Measurements from ENCODE around the gene RPS27A.
"Not testable (repeated sequence)": the region's sequence is repeated elsewhere in the genome, so short reads cannot be mapped to it uniquely, and the experiment has no call there.

RPS27A gene

GRCh38 chr2:55232084-55232862 lies at the start of gene RPS27A, which contains the start of gene CLHC1:
RPS27A (plus strand) TSS chr2:55232688; CDS start chr2:55232825, 137 bp downstream.
CLHC1 (minus strand) TSS chr2:55232293; CDS start chr2:55222411, 9,882 bp downstream.
- in situ Hi-C loops (cut with MboI; ENCODE audit: low sequenced_read_pairs) = no loop called here

GRCh38 chr2:55186837-55187236 lies 45.7 kb upstream of the RPS27A start:
- in situ Hi-C loops (cut with MboI; ENCODE audit: low sequenced_read_pairs) = loop anchor here (25.0 kb wide), 1 partner anchor 425 kb away; no protein-coding TSS in a partner anchor

DNA sequence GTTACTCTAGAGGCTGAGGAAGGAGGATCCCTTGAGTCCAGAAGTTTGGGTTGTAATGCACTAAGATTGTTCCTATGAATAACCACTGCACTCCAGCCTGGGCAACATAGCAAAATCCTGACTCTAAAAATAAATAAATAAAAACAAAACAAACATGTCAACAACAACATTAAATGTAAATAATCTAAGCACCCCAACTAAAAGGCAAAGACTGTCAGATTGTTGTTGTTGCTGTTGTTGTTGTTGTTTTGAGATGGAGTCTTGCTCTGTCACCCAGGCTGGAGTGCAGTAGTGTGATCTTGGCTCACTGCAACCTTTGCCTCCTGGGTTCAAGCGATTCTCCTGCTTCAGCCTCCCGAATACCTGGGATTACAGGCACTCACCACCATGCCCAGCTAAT lies 40.6 kb upstream of the RPS27A start:
- in situ Hi-C loops (cut with MboI; ENCODE audit: low sequenced_read_pairs) = loop anchor here (25.0 kb wide), 1 partner anchor 430 kb away; no protein-coding TSS in a partner anchor

DNA sequence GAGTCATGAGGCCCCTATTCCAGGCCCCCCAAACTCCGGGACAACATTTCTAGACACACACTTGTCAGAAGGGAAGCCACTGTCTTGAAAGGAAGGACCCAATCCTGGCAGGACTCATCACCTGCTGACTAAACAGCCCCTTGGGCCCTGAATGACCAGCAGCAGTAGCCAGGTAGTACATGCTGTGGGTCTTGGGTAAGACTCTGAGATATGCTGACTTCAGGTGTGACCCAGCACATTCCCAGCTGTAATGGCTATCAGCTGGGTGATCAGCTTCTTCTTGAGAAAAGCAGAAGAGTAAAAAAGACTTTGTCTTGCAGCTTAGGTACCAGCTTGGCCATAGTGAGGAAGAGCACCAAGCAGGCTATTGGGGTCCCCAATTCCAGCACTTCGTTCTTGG lies 36.0 kb upstream of the RPS27A start:
- in situ Hi-C loops (cut with MboI; ENCODE audit: low sequenced_read_pairs) = loop anchor here (25.0 kb wide), 1 partner anchor 434 kb away; no protein-coding TSS in a partner anchor

GRCh38 chr2:55200416-55200815 lies 32.1 kb upstream of the RPS27A start:
- in situ Hi-C loops (cut with MboI; ENCODE audit: low sequenced_read_pairs) = no loop called here

DNA sequence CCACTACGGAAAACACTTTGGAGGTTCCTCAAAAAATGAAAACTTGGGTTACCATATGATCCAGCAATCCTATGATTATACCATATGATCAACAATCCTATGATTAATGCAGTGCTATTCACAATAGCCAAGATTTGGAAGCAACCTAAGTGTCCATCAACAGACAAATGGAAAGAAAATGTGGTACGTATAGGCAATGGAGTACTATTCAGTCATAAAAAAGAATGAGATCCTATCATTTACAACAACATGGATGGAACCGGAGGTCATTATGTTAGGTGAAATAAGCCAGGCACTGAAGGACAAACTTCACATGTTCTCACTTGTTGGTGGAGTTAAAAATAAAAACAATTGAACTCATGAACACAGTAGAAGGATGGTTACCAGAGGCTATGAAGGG lies 28.0 kb upstream of the RPS27A start:
- in situ Hi-C loops (cut with MboI; ENCODE audit: low sequenced_read_pairs) = no loop called here

- in situ Hi-C loops (cut with MboI; ENCODE audit: low sequenced_read_pairs) = no loop called here
These were observed 27.5 kb upstream of the RPS27A start for GRCh38 chr2:55204950-55205349.

GRCh38 chr2:55213822-55214221 lies 18.7 kb upstream of the RPS27A start:
- in situ Hi-C loops (cut with MboI; ENCODE audit: low sequenced_read_pairs) = no loop called here

- in situ Hi-C loops (cut with MboI; ENCODE audit: low sequenced_read_pairs) = no loop called here
These were observed 8.3 kb upstream of the RPS27A start for GRCh38 chr2:55223958-55224760.

GRCh38 chr2:55224761-55225261 lies 7.7 kb upstream of the RPS27A start:
- in situ Hi-C loops (cut with MboI; ENCODE audit: low sequenced_read_pairs) = no loop called here

DNA sequence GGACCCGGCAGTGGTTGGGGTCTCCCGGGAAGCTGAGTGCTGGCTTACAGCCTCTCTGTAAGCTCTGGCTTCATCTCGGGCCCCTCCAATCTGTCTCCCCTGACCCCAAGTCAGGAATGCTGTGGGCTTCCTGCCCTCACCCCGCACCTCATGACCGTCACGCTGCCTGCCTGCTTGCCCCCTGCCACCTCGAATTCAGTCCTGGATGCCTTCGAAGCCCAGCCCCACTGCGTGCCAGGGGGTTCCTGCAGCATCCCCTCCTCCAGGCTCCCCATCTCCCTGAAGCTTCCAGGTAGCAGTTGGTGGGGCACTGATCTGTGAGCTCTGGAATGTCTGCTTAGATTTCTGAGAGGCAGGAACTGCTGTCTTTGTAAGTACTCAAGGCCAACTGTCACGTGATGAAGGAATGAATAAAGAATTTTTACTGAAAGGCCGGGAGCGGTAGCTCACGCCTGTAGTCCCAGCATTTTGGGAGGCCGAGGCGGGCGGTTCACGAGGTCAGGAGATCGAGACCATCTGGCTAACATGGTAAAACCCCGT lies 6.9 kb upstream of the RPS27A start:
- in situ Hi-C loops (cut with MboI; ENCODE audit: low sequenced_read_pairs) = no loop called here

GRCh38 chr2:55227437-55228225 lies 4.9 kb upstream of the RPS27A start:
- in situ Hi-C loops (cut with MboI; ENCODE audit: low sequenced_read_pairs) = not testable (repeated sequence)

- in situ Hi-C loops (cut with MboI; ENCODE audit: low sequenced_read_pairs) = no loop called here
These were observed 4.3 kb upstream of the RPS27A start for GRCh38 chr2:55228226-55228563.

DNA sequence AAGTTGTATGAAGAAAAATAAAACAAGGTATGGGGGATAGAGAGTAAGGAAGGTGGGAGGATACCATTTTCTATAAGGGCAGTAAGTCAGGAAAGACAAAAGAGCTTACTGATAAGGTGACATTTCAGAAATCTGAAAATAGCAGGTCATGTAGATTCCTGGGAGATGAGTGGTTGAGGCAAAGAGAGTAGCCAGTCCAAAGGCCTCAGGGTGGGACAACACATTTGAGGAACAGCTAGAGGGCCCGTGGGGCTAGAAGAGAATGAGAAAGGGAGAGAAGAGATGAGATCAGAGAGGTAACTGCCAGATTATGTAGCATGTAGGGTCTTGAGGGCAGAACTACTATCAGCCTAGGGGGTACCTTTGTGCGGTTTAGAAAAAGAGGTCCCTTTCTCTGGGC lies 3.3 kb upstream of the RPS27A start:
- in situ Hi-C loops (cut with MboI; ENCODE audit: low sequenced_read_pairs) = no loop called here

DNA sequence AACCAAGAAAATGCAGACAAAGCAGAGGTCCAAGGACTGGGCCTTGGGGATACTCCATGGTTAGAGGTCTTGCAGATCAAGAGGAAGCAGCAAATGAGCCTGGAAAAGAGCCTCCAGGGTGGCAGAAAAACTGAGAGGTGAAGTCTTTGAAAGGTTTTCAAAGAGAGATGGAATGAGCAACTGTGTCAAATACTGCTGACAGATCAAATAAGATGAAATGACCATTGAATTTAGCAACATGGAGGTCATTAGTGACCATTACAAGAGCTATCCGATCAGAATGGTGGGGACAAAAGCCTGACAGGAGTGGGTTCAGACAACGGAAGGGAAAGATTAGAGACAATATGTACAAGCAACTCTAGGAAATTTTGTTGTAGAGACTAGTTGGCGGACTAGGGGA lies 1.9 kb upstream of the RPS27A start:
- in situ Hi-C loops (cut with MboI; ENCODE audit: low sequenced_read_pairs) = no loop called here

GRCh38 chr2:55231546-55232083 lies 873 bp upstream of the RPS27A start:
- in situ Hi-C loops (cut with MboI; ENCODE audit: low sequenced_read_pairs) = no loop called here

DNA sequence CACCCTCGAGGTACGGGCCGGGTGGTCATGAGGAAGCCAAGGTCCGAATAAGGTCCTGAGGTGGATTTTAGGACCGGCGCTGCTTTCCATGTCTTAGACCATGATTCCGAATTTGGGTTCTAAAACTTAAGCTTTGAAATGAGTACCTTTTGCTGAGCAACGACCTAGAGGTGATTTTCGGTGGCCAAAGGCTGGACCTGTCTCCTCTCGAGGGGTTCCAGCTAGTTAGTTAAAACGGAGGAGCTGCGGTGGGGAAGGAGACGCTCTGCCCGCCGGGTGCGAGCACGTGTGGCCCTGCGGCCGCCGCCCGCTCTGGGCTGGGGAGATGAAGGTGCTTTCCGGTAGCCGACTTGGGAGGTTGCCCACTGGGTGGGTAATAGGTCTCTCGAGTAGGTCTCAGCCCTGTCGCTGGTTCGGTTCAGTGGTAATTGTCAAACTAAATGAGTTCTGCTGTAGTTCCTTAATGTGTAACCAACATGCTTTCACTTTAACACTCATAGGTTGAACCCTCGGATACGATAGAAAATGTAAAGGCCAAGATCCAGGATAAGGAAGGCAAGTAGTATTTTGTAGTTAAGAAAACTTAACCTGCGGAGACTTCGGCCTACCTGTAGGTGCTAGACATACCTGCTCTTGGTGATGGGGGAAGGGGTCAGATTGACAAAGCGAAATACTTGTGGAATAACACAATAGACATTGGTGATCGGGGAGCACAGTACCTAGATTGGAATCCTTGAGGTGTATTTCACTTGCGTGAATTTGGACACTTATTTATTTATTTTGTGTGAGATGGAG lies 572 bp downstream of the RPS27A start:
- in situ Hi-C loops (cut with MboI; ENCODE audit: low sequenced_read_pairs) = no loop called here

DNA sequence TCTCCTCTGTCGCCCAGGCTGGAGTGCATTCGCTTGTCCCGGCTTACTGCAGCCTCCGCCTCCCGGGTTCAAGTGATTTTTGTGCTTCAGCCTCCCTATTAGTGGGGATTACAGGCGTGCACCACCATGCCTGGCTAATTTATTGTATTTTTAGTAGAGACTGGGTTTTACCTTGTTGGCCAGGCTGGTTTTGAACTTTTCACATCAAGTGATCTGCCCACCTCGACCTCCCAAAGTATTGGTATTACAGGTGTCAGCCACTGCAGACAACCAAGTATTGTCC lies 1.1 kb downstream of the RPS27A start:
- in situ Hi-C loops (cut with MboI; ENCODE audit: low sequenced_read_pairs) = no loop called here

GRCh38 chr2:55235724-55236538 lies 3.4 kb downstream of the RPS27A start:
- in situ Hi-C loops (cut with MboI; ENCODE audit: low sequenced_read_pairs) = no loop called here
